Fibroblast of lung (primary cell): Measurements from ENCODE around the gene IRF1.

Source experiments
- CTCF ChIP-seq, 2 donors: IDR thresholded peaks in 1 of 2; conservative IDR thresholded peaks in 1 of 2; 1 replicate in 1 of 2; 2 replicates in 1 of 2; pipeline ENCODE4 v1.5.1; 2011 to 2012; ENCODE audit warnings: low read length in 2 of 2, control low read depth in 1 of 2, inconsistent platforms in 1 of 2, low read depth in 1 of 2, mild to moderate bottlenecking in 1 of 2
- EZH2 ChIP-seq: IDR thresholded peaks from 2 replicates; pipeline ENCODE4 v1.5.1; 2012; ENCODE audit warnings: low read length, control low read depth, mild to moderate bottlenecking; ENCODE audit errors: missing control alignments

DNA sequence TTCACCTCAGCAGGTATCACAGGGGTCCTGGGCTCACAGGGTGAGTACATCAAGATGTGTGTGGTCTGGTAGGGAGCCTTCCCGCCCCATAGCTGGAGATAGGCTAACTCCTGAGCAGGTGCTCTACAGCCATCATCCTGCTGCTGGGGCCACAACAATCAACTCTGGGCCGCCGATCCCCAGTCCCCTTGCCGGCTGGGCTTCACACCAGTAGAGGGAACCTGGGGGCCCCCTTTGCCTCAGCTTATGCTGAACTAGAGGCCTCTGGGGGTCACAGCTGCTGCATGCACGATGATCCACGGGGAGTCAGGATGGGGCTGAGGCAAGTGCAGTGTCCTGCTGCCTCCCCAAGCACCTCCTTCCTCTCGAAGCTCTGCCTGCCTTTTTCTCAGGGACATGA, 46.5 kb downstream of the IRF1 start:
- TF ChIP-seq CTCF (conservative IDR thresholded peaks at IDR 0.05 in 1 of 2, IDR thresholded peaks at IDR 0.05 in 1 of 2; ENCODE audit: low read depth in 1 of 2, low read length in 2 of 2) (no peak), EZH2 (no peak)
